Activated CD8-positive, alpha-beta memory T cell treated with anti-CD3 and anti-CD28 coated beads for 4 hours (primary cell): ENCODE results near the gene PHRF1.
"Not testable (repeated sequence)": the region's sequence is repeated elsewhere in the genome, so short reads cannot be mapped to it uniquely, and the experiment has no call there.

ENCODE experiments used
- DNase-seq, 2 donors: peaks; one replicate each; pipeline ENCODE4 v3.0.0-alpha.2; 2020; ENCODE audit warnings: low read depth in 2 of 2

The PHRF1 gene

GRCh38 chr11:627308-627576 is 51.0 kb downstream of the PHRF1 start:
- no peak for DNase-seq

- no peak for DNase-seq
Measured at GRCh38 chr11:628056-628455, 51.8 kb downstream of the PHRF1 start.

- DNase-seq = no peak
Measured at GRCh38 chr11:629237-629583, 52.9 kb downstream of the PHRF1 start.

DNA sequence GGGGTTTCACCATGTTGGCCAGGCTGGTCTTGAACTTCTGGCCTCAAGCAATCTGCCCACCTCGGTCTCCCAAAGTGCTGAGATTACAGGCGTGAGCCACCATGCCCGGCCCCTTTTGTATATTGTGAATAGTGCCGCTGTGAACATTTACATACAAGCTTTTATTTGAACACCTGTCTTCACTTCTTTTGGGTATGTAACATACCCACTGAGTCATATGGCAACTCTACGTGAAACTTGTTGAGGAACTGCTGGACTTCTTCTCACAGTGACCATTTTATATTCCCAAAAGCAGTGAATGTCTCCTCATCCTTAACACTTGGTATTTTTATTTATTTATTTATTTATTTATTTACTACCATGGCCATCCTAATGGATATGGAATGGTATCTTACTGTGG is 54.6 kb downstream of the PHRF1 start:
- no peak for DNase-seq

- no peak for DNase-seq
Measured at GRCh38 chr11:635945-636510, 59.8 kb downstream of the PHRF1 start.

GRCh38 chr11:636511-637332 is 60.5 kb downstream of the PHRF1 start, which contains the start of gene DRD4:
Gene DRD4 (plus strand): TSS chr11:637269. CDS start chr11:637305, 36 bp downstream.
- DNase-seq = no peak

GRCh38 chr11:637333-637592 is 61.0 kb downstream of the PHRF1 start:
- DNase-seq = no peak

DNA sequence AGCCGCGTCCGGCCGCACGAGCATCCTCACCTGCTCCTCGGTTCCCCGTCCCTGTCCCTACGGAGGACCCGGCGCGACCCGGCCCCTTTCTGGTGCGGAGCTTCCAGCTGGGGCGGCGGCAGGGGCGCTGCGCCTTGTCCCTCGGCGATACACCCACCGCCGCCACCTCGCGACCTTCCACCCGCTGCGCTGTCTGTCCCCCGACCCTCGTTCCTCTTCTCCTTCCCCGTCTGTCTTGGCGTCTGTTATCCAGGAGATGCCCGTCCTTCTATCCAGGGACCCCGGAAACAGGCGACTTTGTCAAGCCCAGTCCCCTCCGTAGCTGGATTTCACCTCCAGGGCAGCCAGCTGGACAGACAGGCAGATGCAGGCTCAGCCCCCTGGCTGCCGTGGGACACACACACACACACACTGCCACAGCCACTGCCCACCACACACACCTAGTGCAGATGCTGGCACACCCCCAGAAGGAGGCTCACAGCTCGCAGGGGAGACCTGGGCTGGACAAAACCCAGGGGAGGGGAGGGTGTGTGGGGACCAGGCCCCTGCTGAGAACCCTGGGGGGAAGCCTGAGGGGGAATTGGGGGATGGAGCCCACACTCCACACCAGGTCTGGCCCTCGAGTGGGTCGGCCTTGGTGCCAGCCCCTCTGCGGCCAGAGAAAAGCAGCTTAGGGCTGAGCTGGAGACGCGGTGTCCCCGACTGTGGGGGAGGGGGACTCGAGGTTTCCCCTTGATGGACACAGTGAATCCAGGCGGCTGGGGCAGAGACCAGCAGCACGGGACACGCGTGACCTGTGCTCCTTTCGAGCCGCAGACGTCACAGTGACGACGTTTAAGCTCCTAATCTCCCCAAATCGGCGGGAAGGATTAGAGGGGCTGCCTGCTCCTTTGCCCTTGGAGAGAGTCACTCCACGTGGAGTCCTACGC is 61.6 kb downstream of the PHRF1 start:
- no peak for DNase-seq

DNA sequence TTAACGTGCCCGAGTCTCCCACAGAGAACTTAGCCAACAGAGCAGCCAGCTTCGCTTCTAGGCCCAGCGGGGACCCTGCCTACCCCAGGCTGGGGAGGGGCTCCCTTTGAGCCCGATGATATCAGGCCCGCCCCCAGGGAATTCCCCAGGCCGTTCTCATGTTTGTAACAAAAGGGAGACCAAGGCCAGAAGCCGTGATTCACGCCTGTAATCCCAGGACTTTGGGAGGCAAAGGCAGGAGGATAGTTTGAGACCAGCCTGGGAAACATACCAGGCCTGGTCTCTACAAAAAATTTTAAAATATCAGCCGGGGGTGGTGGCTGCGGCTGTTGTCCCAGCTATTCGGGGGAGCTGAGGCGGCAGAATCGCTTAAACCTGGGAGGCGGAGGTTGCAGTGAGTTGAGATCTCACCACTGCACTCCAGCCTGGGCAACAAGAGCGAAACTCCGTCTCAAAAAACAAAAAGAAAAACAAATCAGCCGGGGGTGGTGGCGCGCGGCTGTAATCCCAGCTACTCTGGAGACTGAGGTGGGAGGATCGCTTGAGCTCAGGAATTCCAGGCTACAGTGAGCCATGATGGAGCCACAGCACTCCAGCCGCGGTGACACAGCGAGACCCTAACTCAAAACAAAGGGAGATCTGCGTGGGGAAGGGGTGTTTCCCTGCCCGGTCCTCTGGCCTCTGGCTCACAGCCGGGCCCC is 62.5 kb downstream of the PHRF1 start:
- DNase-seq = no peak

DNA sequence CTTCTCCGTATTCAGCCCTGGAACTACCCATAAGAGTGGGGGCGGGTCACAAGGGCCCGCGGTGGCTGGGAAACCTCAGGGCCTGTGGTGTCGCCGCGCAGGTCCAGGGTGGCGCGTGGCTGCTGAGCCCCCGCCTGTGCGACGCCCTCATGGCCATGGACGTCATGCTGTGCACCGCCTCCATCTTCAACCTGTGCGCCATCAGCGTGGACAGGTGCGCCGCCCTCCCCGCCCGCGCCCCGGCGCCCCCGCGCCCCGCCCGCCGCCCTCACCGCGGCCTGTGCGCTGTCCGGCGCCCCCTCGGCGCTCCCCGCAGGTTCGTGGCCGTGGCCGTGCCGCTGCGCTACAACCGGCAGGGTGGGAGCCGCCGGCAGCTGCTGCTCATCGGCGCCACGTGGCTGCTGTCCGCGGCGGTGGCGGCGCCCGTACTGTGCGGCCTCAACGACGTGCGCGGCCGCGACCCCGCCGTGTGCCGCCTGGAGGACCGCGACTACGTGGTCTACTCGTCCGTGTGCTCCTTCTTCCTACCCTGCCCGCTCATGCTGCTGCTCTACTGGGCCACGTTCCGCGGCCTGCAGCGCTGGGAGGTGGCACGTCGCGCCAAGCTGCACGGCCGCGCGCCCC is 63.2 kb downstream of the PHRF1 start:
- DNase-seq = no peak

DNA sequence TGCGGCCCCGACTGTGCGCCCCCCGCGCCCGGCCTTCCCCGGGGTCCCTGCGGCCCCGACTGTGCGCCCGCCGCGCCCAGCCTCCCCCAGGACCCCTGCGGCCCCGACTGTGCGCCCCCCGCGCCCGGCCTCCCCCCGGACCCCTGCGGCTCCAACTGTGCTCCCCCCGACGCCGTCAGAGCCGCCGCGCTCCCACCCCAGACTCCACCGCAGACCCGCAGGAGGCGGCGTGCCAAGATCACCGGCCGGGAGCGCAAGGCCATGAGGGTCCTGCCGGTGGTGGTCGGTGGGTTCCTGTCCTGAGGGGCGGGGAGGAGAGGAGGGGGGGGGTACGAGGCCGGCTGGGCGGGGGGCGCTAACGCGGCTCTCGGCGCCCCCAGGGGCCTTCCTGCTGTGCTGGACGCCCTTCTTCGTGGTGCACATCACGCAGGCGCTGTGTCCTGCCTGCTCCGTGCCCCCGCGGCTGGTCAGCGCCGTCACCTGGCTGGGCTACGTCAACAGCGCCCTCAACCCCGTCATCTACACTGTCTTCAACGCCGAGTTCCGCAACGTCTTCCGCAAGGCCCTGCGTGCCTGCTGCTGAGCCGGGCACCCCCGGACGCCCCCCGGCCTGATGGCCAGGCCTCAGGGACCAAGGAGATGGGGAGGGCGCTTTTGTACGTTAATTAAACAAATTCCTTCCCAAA is 63.9 kb downstream of the PHRF1 start:
- DNase-seq = no peak

- DNase-seq = no peak
Measured at GRCh38 chr11:641806-642370, 65.6 kb downstream of the PHRF1 start.

DNA sequence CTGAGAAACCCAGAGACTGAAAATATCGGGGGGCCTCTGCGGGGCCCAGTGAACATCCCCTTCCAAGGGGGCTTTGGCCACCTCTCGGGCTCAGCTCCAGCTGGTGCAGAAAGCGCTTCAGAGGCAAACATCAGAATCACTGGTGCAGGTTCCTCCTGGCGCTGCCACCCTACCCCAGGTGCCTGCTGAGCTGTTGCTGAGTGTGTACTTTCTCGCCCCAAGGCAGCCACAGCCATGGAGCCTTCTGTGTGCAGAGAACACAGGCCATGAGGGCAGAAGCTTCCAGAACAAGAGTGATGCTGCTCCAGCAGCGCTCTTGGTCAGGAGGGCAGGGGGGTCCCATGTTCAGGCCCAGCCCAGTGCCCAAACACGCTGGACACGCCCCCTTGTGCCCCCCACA is 67.1 kb downstream of the PHRF1 start:
- no peak for DNase-seq

DNA sequence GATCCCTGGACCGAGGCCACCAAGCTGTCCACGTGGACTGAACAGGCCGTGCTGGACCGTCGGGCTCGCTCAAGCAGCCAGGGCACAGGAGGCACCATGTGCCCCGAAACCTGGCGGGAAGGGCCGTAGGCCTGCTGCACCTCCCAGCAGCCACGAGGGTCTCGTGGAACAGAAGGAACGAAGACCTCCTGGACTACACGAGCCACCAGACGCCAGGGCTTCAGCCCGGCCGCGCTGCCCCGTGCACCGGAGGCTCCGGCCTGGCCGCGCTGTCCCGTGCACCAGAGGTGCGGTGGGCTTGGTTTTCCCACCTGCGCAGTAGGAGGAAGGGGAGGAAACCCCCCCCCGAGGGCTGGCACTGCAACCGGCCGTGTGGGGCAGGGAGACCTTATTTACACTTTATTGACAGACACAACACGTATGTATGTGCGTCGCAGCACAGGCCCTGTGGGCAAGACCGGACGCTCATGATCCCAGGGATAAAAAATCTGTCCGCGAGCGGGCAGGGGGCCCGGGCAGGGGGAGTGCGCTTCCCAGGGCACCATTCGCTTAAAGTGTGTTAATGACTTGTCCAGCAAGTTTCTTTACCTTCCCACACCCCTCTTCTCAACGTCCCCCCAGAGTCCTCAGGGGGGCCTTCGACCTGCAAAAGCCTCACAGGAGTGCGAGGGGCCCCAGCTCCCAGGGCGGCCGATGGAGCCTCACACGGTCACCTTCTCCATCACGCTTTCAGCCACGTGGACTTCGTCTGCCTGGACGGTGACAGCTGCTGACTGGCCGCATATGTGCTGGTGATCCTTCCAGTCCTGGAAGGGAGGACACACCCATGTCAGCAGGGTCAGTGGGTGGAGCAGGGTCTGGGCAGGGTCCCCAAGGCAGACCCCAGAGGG is 67.8 kb downstream of the PHRF1 start:
- DNase-seq = no peak

DNA sequence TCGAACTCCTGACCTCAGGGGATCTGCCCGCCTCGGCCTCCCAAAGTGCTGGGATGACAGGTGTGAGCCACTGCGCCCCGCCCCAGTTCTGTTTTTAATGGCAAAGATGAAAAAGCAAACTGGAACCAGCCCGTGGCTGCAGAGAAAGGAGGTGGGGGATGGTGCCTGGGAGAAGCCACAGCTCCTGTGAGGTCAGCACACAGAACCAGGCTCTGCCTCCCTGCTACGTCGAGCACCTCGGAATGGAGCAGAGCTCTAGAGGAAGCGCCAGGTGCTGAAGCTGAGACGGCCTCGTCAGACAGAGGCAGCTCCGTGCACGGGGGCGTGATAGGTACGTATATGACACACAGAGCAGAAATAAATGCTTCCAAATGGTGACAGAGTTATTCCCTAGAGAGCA is 69.3 kb downstream of the PHRF1 start:
- no peak for DNase-seq

- DNase-seq = no peak
Measured at GRCh38 chr11:646214-646613, 69.9 kb downstream of the PHRF1 start.

DNA sequence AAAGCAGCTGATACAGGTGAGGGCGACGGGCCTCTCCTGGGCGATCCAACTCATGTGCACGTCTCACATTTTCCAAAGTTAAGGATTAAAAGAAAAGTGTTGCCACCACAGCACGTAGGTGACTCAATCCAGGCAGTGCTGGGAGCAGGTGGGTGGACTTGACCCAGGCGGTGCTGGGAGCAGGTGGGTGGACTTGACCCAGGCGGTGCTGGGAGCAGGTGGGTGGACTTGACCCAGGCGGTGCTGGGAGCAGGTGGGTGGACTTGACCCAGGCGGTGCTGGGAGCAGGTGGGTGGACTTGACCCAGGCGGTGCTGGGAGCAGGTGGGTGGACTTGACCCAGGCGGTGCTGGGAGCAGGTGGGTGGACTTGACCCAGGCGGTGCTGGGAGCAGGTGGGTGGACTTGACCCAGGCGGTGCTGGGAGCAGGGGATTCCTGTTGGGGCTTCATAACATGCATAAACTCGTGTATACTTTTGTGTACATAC is 71.4 kb downstream of the PHRF1 start:
- not testable (repeated sequence) for DNase-seq

GRCh38 chr11:650482-650881 is 74.2 kb downstream of the PHRF1 start:
- no peak for DNase-seq

DNA sequence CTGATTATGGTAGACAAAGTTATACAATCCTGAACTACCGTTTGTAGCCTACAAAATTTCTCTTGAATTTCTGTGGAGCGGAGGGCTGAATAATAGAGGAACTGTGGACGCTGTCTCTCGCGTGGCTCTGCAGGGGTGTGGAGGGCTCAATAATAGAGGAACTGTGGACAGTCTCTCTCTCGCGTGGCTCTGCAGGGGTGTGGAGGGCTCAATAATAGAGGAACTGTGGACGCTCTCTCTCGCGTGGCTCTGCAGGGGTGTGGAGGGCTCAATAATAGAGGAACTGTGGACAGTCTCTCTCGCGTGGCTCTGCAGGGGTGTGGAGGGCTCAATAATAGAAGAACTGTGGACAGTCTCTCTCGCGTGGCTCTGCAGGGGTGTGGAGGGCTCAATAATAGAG is 76.9 kb downstream of the PHRF1 start:
- not testable (repeated sequence) for DNase-seq

GRCh38 chr11:653837-654236 is 77.6 kb downstream of the PHRF1 start:
- no peak for DNase-seq
